ENCODE results near the gene KLHL6. TPM values are rescaled to one million over a fixed set of nuclear protein-coding genes. Genes with fewer than 3 reads are reported as not detected.
"Not testable (repeated sequence)": the region's sequence is repeated elsewhere in the genome, so short reads cannot be mapped to it uniquely, and the experiment has no call there.

KLHL6 gene
- total and polyA plus RNA-seq, 2 of the 13 experiments (the other 11 are each of a cell fraction or from before 2014, with no cell fraction given): not detected

DNA sequence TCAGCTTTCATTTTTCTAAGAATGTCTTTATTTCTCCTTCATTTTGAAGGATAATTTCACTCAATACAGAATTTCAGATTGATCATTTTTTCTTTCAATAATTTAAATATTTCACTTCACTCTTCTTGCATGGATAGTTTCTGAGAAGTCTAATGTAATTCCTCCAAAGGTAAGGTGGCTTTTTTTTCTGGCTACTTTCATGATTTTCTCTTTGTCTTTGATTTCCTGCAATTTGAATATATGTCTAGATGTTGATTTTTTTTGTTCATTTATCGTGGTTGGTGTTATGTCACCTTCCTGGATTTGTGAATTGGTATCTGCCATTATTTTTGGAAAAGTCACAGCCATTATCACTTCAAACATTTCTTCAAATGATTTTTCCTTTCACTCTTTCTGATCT is 112.5 kb downstream of the KLHL6 start:
- BruUV-seq (replicated peaks): no TSS peak
- TF ChIP-seq RBM22 (optimal IDR thresholded peaks at IDR 0.05; ENCODE audit: low read length) (no peak), MTF2 (CRISPR knock-in tag; IDR thresholded peaks at IDR 0.05; ENCODE audit: borderline replicate concordance) (no peak), PAF1 (CRISPR knock-in tag; IDR thresholded peaks at IDR 0.05) (no peak), SMAD1 (CRISPR knock-in tag; IDR thresholded peaks at IDR 0.05; ENCODE audit: borderline replicate concordance, low read depth) (no peak)
- TF ChIP-seq, protein P1, sequence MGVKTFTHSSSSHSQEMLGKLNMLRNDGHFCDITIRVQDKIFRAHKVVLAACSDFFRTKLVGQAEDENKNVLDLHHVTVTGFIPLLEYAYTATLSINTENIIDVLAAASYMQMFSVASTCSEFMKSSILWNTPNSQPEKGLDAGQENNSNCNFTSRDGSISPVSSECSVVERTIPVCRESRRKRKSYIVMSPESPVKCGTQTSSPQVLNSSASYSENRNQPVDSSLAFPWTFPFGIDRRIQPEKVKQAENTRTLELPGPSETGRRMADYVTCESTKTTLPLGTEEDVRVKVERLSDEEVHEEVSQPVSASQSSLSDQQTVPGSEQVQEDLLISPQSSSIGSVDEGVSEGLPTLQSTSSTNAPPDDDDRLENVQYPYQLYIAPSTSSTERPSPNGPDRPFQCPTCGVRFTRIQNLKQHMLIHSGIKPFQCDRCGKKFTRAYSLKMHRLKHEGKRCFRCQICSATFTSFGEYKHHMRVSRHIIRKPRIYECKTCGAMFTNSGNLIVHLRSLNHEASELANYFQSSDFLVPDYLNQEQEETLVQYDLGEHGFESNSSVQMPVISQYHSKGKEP (CRISPR knock-in tag; IDR thresholded peaks at IDR 0.05): no peak
- Histone ChIP-seq H3K27me3 (ENCODE audit: control insufficient read depth in 1 of 2, insufficient read depth in 2 of 2, low read length in 2 of 2) (no peaks in the 10 kb centered on the region; a peak in 2 of 5 replicates), H2AFZ (ENCODE audit: low read length) (no peak overlapping the region), H3K4me3 (replicated peaks in 1 of 3; ENCODE audit: insufficient read depth in 1 of 3, low read depth in 2 of 3, low read length in 3 of 3) (no peak overlapping the region), H3K79me2 (ENCODE audit: insufficient read depth, low read length) (no peaks in the 10 kb centered on the region), H3K9me3 (ENCODE audit: low read length) (peaks cover 9% of the 10 kb centered on the region), H3K9ac (ENCODE audit: insufficient read depth, low read depth, low read length) (no peak overlapping the region), H3K36me3 (replicated peaks in 1 of 2; ENCODE audit: control insufficient read depth in 1 of 2, insufficient read depth in 2 of 2, low read length in 2 of 2) (no peaks in the 10 kb centered on the region), H3K4me2 (ENCODE audit: low read depth, low read length) (0 out of 2 replicates have a peak overlapping the region, but pooled peaks have one; percentile 10), H3K27ac (ENCODE audit: extremely low read length, insufficient read depth, low read length) (no peak overlapping the region), H4K20me1 (ENCODE audit: insufficient read depth, low read length) (no peaks in the 10 kb centered on the region), H3K4me1 (ENCODE audit: insufficient read depth, low read length) (peaks cover 9% of the 10 kb centered on the region)
- WGBS (ENCODE audit: low lambda C conversion rate): 3% methylated on average over 1 of the region's 1 CpG
- DNase-seq (ENCODE audit: low spot score) (no peak), ATAC-seq (no peak), FAIRE-seq (no peak)
- intact Hi-C loops (cut with micrococcal nuclease; ENCODE audit: unreplicated experiment): no loop called here
- in situ Hi-C loops (cut with HindIII; ENCODE audit: extremely low pct_ligation_motif_present, low pct_unique_long_range_greater_than_20kb): no loop called here
- ChIA-PET POLR2A (no interaction called here), CTCF (ENCODE audit: low intra/inter-chr PET ratio, low total read pairs) (no interaction called here)

GRCh38 chr3:183440521-183440920 is 115.0 kb downstream of the KLHL6 start:
- H4K20me1 ChIP-seq (ENCODE audit: insufficient read depth, low read length); H3K4me1 ChIP-seq (ENCODE audit: insufficient read depth, low read length); H3K9me3 ChIP-seq (ENCODE audit: low read length); POLR2A ChIA-PET; FAIRE-seq; BruUV-seq (replicated peaks); in situ Hi-C loops (cut with HindIII; ENCODE audit: extremely low pct_ligation_motif_present, low pct_unique_long_range_greater_than_20kb); H3K4me3 ChIP-seq (replicated peaks in 1 of 3; ENCODE audit: insufficient read depth in 1 of 3, low read depth in 2 of 3, low read length in 3 of 3); DNase-seq (ENCODE audit: low spot score); ATAC-seq; H3K9ac ChIP-seq (ENCODE audit: insufficient read depth, low read depth, low read length); H3K4me2 ChIP-seq (ENCODE audit: low read depth, low read length); CTCF ChIA-PET (ENCODE audit: low intra/inter-chr PET ratio, low total read pairs); H3K79me2 ChIP-seq (ENCODE audit: insufficient read depth, low read length); H2AFZ ChIP-seq (ENCODE audit: low read length); H3K27ac ChIP-seq (ENCODE audit: extremely low read length, insufficient read depth, low read length); H3K27me3 ChIP-seq (ENCODE audit: control insufficient read depth in 1 of 2, insufficient read depth in 2 of 2, low read length in 2 of 2); intact Hi-C loops (cut with micrococcal nuclease; ENCODE audit: unreplicated experiment); H3K36me3 ChIP-seq (replicated peaks in 1 of 2; ENCODE audit: control insufficient read depth in 1 of 2, insufficient read depth in 2 of 2, low read length in 2 of 2): not testable (repeated sequence)
- WGBS (ENCODE audit: low lambda C conversion rate): 41% methylated on average over 2 of the region's 3 CpGs

All from HepG2 (cell line).